ENCODE results near the gene RRN3. TPM values are rescaled to one million over a fixed set of nuclear protein-coding genes. Genes with fewer than 3 reads are reported as not detected.
"Not testable (repeated sequence)": the region's sequence is repeated elsewhere in the genome, so short reads cannot be mapped to it uniquely, and the experiment has no call there.

RRN3 gene, protein sequence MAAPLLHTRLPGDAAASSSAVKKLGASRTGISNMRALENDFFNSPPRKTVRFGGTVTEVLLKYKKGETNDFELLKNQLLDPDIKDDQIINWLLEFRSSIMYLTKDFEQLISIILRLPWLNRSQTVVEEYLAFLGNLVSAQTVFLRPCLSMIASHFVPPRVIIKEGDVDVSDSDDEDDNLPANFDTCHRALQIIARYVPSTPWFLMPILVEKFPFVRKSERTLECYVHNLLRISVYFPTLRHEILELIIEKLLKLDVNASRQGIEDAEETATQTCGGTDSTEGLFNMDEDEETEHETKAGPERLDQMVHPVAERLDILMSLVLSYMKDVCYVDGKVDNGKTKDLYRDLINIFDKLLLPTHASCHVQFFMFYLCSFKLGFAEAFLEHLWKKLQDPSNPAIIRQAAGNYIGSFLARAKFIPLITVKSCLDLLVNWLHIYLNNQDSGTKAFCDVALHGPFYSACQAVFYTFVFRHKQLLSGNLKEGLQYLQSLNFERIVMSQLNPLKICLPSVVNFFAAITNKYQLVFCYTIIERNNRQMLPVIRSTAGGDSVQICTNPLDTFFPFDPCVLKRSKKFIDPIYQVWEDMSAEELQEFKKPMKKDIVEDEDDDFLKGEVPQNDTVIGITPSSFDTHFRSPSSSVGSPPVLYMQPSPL
- total RNA-seq = 24.4 TPM
- long read RNA-seq, transcript RRN3-203 (17 exons, 2,198 nt) = minor isoform, 19 of 48 reads
- long read RNA-seq, transcript RRN3-201 (18 exons, 3,762 nt) = major isoform, 25 of 48 reads
- long read RNA-seq, partial matches to known transcripts = 2 of 48 reads
- long read RNA-seq, other reads (novel, unspliced or antisense) = 2 of 48 reads

GRCh38 chr16:15093955-15094827, at the start of gene RRN3:
TSS of gene RRN3 (minus strand) at chr16:15094272. CDS start at chr16:15094233, 39 bp downstream.
- H3K27me3 ChIP-seq (ENCODE audit: low read depth); H3K9me3 ChIP-seq (replicated peaks); intact Hi-C loops (cut with micrococcal nuclease): not testable (repeated sequence)
- Histone ChIP-seq H3K4me1 (peaks cover 31% of the 10 kb centered on the region), H3K4me3 (peak within 1 kb of the TSS; percentile 82), H3K27ac (replicated peaks) (peak within 1 kb of the TSS; percentile 89), H3K36me3 (peaks cover 26% of the 10 kb centered on the region)
- peak; percentile 92 for DNase-seq

- H3K27me3 ChIP-seq (ENCODE audit: low read depth); H3K9me3 ChIP-seq (replicated peaks); H3K36me3 ChIP-seq; intact Hi-C loops (cut with micrococcal nuclease); DNase-seq: not testable (repeated sequence)
- H3K27ac ChIP-seq (replicated peaks) = peak overlapping the region; percentile 89
- peaks cover 73% of the 10 kb centered on the region for H3K4me1 ChIP-seq
- peak overlapping the region; percentile 61 for H3K4me3 ChIP-seq
Measured at GRCh38 chr16:15143601-15144091, 49.6 kb upstream of the RRN3 start.

DNA sequence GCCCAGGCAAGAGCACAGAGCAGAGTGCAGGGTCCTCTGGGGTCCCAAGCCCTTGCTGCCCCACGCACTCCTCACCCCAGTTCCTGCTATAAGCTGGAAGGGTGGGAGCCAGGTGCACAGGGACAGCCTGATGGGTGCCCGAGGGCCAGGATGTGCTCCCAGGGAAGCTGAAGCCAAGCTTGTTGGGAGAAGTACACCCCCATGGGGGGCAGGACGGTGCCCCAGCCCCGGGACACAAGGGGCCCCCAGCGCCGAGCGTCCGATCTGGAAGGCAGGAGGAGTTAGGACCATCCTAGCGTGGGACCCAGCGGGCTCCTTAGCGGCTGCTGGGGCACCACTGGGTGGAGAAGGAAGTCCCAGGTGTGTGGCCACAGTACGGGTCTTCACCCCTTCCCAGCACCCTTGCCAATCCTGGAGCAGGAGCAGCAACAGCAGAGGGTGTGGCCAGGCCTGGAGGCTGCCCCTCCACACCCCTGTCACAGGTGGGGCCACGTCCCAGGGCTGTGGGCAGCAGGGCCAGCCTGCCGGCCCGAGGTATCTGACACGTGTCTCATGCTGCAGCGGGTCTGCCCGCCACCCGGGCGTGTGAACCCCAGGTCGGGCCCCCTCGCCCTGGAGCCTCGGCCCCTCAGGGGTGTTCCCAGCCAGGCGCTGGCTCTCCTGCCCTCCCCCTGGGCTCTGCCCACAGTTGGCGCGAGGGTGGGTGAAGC, 49.0 kb upstream of the RRN3 start:
- H3K36me3 ChIP-seq; H3K9me3 ChIP-seq (replicated peaks); H3K27me3 ChIP-seq (ENCODE audit: low read depth); intact Hi-C loops (cut with micrococcal nuclease); DNase-seq: not testable (repeated sequence)
- Histone ChIP-seq H3K4me3 (peak overlapping the region; percentile 61), H3K27ac (replicated peaks) (peak overlapping the region; percentile 89), H3K4me1 (peaks cover 73% of the 10 kb centered on the region)

- H3K27me3 ChIP-seq (ENCODE audit: low read depth); H3K36me3 ChIP-seq; H3K9me3 ChIP-seq (replicated peaks); DNase-seq; H3K4me3 ChIP-seq; intact Hi-C loops (cut with micrococcal nuclease): not testable (repeated sequence)
- H3K27ac ChIP-seq (replicated peaks) = peak overlapping the region; percentile 89
- peaks cover 67% of the 10 kb centered on the region for H3K4me1 ChIP-seq
Measured at GRCh38 chr16:15142107-15142890, 48.2 kb upstream of the RRN3 start.

GRCh38 chr16:15141586-15141985, 47.5 kb upstream of the RRN3 start:
- peak overlapping the region; percentile 51 for H3K27ac ChIP-seq (replicated peaks)
- peaks cover 60% of the 10 kb centered on the region for H3K4me1 ChIP-seq
- H3K9me3 ChIP-seq (replicated peaks) = no peaks in the 10 kb centered on the region
- H3K27me3 ChIP-seq (ENCODE audit: low read depth) = no peaks in the 10 kb centered on the region
- no peaks in the 10 kb centered on the region for H3K36me3 ChIP-seq
- TF ChIP-seq, protein P1, sequence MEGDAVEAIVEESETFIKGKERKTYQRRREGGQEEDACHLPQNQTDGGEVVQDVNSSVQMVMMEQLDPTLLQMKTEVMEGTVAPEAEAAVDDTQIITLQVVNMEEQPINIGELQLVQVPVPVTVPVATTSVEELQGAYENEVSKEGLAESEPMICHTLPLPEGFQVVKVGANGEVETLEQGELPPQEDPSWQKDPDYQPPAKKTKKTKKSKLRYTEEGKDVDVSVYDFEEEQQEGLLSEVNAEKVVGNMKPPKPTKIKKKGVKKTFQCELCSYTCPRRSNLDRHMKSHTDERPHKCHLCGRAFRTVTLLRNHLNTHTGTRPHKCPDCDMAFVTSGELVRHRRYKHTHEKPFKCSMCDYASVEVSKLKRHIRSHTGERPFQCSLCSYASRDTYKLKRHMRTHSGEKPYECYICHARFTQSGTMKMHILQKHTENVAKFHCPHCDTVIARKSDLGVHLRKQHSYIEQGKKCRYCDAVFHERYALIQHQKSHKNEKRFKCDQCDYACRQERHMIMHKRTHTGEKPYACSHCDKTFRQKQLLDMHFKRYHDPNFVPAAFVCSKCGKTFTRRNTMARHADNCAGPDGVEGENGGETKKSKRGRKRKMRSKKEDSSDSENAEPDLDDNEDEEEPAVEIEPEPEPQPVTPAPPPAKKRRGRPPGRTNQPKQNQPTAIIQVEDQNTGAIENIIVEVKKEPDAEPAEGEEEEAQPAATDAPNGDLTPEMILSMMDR (IDR thresholded peaks at IDR 0.05; ENCODE audit: borderline replicate concordance) = no peak
- intact Hi-C loops (cut with micrococcal nuclease) = no loop called here
- H3K4me3 ChIP-seq = no peak overlapping the region
- DNase-seq = no peak

- H3K4me3 ChIP-seq; H3K9me3 ChIP-seq (replicated peaks); intact Hi-C loops (cut with micrococcal nuclease); DNase-seq; H3K27me3 ChIP-seq (ENCODE audit: low read depth); H3K36me3 ChIP-seq; H3K27ac ChIP-seq (replicated peaks): not testable (repeated sequence)
- H3K4me1 ChIP-seq = peaks cover 52% of the 10 kb centered on the region
Measured at GRCh38 chr16:15140444-15141365, 46.6 kb upstream of the RRN3 start.

DNA sequence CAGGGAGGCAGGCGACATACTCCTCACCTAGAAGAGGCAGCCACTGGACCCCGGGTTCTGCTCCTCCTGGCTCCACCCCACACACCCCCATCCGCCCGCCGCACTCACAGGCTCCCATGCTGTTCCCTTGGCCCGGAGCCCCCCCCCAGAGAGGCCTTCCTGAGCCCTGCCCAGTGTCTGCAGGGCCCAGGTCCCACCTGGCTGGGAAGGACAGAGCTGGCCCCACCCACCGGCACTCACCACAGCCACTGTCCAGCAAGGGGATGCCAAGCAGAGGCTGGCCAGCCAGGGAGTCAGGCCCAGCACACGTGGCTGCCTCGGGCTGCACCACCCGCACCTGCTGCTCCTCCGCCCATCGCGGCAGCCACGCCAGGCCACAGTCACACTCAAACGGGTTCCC, 43.4 kb upstream of the RRN3 start:
- H3K4me3 ChIP-seq; intact Hi-C loops (cut with micrococcal nuclease); H3K36me3 ChIP-seq; H3K27ac ChIP-seq (replicated peaks); H3K27me3 ChIP-seq (ENCODE audit: low read depth); DNase-seq; H3K9me3 ChIP-seq (replicated peaks): not testable (repeated sequence)
- H3K4me1 ChIP-seq = peaks cover 22% of the 10 kb centered on the region

DNA sequence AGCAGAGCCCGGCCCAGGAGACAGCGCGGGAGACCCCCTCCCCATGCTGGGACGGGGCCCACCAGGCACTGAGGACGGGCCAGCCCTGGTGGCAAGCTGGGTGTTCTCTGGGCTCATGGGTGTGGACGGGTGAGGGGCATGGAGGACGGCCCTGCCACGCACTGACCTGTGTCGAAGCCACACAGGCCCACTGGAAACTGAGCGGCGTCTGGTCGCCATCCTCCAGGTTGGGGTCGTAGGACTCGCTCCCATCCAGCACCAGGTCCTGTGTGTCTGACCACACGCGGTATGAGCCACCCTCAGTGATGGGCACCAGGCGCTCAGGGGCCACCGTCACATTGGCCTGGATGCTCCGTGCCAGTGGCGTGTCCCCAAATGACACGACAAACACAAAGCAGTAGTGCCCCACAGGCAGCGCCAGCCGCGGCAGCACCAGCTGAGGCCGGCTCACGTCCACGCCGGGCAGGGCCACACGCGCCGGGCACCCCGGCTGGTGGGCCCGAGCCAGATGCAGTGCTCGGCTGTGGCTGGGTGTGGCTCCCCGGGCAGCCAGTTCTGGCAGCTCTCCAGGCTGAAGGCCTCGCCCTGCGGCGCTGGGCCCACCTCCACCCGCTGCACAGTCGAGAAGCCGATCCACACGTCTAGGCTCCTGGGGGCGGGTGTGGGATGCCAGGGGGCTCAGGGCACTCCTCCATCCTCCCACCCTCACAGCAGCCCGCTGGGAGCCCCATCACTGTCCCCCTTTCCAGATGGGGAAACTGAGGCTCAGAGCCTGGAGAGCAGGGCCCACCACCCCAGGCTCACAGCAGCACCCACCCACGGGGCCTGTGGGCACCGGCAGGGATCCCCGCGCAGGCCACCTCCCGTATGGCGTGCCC, 41.6 kb upstream of the RRN3 start:
- intact Hi-C loops (cut with micrococcal nuclease); H3K27me3 ChIP-seq (ENCODE audit: low read depth); H3K4me3 ChIP-seq; H3K27ac ChIP-seq (replicated peaks); H3K4me1 ChIP-seq; DNase-seq; H3K9me3 ChIP-seq (replicated peaks): not testable (repeated sequence)
- H3K36me3 ChIP-seq = peaks cover 11% of the 10 kb centered on the region

DNA sequence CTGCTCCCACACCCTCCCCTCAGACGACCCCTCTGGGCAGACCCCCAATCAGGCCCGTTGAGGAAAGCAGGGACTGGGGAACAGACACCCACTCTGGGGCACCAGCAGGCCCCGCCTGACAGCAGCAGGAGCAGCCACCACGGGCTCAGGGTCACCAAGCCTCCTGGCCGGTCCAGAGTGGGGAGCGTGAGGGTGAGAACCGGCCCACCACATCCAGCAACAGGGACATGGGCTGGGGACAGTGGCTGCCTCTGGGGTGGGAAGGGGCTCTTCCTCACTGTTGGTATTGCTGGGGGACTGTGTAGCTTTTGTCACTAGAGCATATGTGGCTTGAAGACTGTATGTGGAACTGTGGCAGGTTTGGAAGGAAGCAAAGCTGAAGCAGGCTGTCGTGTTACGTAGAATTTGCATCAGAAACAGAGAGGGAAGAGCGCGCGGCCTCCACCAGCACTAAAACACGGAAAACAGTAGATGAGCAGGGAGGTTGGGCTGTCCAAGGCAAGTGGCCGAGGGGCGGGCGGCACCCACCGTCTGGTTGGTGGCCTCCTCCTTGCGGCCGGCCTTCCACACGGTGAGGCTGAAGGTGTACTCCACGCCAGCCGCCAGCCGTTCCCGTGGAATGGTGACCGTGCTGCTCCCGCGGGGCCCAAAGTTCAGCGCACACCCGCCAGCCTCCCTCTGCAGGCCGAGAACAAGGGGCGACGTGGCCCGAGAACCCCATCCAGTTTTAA, 40.8 kb upstream of the RRN3 start:
- H3K9me3 ChIP-seq (replicated peaks); H3K27ac ChIP-seq (replicated peaks); intact Hi-C loops (cut with micrococcal nuclease); H3K27me3 ChIP-seq (ENCODE audit: low read depth); DNase-seq; H3K4me3 ChIP-seq; H3K4me1 ChIP-seq: not testable (repeated sequence)
- peaks cover 11% of the 10 kb centered on the region for H3K36me3 ChIP-seq

Data from left ventricle myocardium inferior (tissue), 1 donor.